ENCODE data around the gene SNIP1. TPM values are rescaled to one million over a fixed set of nuclear protein-coding genes. Genes with fewer than 3 reads are reported as not detected.
A peak's percentile ranks its signal among the peaks of the same experiment; 100 is the strongest.

SNIP1 gene
- total RNA-seq, 2 donors from 2014 or later: 20.2 TPM

DNA sequence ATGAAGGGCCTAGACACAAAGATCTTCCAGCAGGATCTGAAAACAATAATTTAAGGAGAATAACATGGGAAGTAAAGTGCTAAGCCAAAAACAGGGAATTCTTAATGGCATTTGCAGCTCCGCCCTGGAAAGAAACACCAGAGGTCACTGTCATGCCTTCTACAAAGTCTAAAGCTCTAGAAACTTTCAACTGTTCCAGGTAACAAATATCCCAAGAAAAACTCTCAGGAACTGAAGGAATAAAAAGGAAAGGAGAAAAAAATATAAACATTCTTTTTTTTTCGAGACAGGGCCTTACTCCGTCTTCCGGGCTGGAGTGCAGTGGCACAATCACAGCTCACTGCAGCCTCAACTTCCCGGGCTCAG lies 66.5 kb downstream of the SNIP1 start:
- Histone ChIP-seq H3K27me3 (ENCODE audit: control insufficient read depth, insufficient read depth, low read length, poor library complexity, severe bottlenecking) (no peaks in the 10 kb centered on the region), H3K4me1 (ENCODE audit: control insufficient read depth, insufficient read depth, low read length) (no peaks in the 10 kb centered on the region), H3K4me3 (ENCODE audit: low read length) (no peak overlapping the region), H3K9ac (ENCODE audit: extremely low read depth, low read length, poor library complexity, severe bottlenecking) (no peak overlapping the region), H3K9me3 (ENCODE audit: control insufficient read depth, low read length) (no peaks in the 10 kb centered on the region), H3K36me3 (ENCODE audit: control insufficient read depth, insufficient read depth, low read length) (peaks cover 24% of the 10 kb centered on the region), H3K27ac (ENCODE audit: low read depth, low read length) (no peak overlapping the region)
- peak; percentile 19 for TF ChIP-seq CTCF (conservative IDR thresholded peaks at IDR 0.05)
- H3K27me3 Mint-ChIP-seq (ENCODE audit: insufficient read depth): no peaks in the 10 kb centered on the region
- H3K36me3 Mint-ChIP-seq (ENCODE audit: low read depth): peaks cover 14% of the 10 kb centered on the region
- H3K27ac Mint-ChIP-seq: no peak overlapping the region
- H3K9me3 Mint-ChIP-seq: no peaks in the 10 kb centered on the region
- no peaks in the 10 kb centered on the region for H3K4me1 Mint-ChIP-seq
- 87% methylated on average over 5 of the region's 5 CpGs; no CpG with 5 or more reads in 1 of the 2 experiments for WGBS, 2 experiments (ENCODE audit: insufficient coverage in 1 of 2, insufficient read length in 1 of 2)
- H3K4me3 Mint-ChIP-seq: no peak overlapping the region
- no peak for DNase-seq

GRCh38 chr1:37486680-37487618 lies 67.1 kb downstream of the SNIP1 start:
- Mint-ChIP-seq H3K4me3 (no peak overlapping the region), H3K36me3 (ENCODE audit: low read depth) (peaks cover 18% of the 10 kb centered on the region), H3K27ac (no peak overlapping the region), H3K27me3 (ENCODE audit: insufficient read depth) (no peaks in the 10 kb centered on the region), H3K4me1 (no peaks in the 10 kb centered on the region), H3K9me3 (no peaks in the 10 kb centered on the region)
- DNase-seq: peak; percentile 94
- Histone ChIP-seq H3K4me3 (ENCODE audit: low read length) (no peak overlapping the region), H3K27ac (ENCODE audit: low read depth, low read length) (no peak overlapping the region), H3K36me3 (ENCODE audit: control insufficient read depth, insufficient read depth, low read length) (peaks cover 21% of the 10 kb centered on the region), H3K9ac (ENCODE audit: extremely low read depth, low read length, poor library complexity, severe bottlenecking) (no peak overlapping the region), H3K4me1 (ENCODE audit: control insufficient read depth, insufficient read depth, low read length) (no peaks in the 10 kb centered on the region), H3K27me3 (ENCODE audit: control insufficient read depth, insufficient read depth, low read length, poor library complexity, severe bottlenecking) (no peaks in the 10 kb centered on the region), H3K9me3 (ENCODE audit: control insufficient read depth, low read length) (no peaks in the 10 kb centered on the region)
- TF ChIP-seq CTCF (conservative IDR thresholded peaks at IDR 0.05): peak; percentile 98
- WGBS, 2 experiments (ENCODE audit: insufficient coverage in 1 of 2, insufficient read length in 1 of 2): 0 to 20% methylated on average over 1 to 7 of the region's 10 CpGs

GRCh38 chr1:37485902-37486679 lies 68.0 kb downstream of the SNIP1 start:
- H3K9me3 ChIP-seq (ENCODE audit: control insufficient read depth, low read length): no peaks in the 10 kb centered on the region
- peaks cover 22% of the 10 kb centered on the region for H3K36me3 Mint-ChIP-seq (ENCODE audit: low read depth)
- H3K36me3 ChIP-seq (ENCODE audit: control insufficient read depth, insufficient read depth, low read length): peaks cover 24% of the 10 kb centered on the region
- no peak overlapping the region for H3K9ac ChIP-seq (ENCODE audit: extremely low read depth, low read length, poor library complexity, severe bottlenecking)
- no peak overlapping the region for H3K27ac ChIP-seq (ENCODE audit: low read depth, low read length)
- no peaks in the 10 kb centered on the region for H3K4me1 Mint-ChIP-seq
- H3K4me3 Mint-ChIP-seq: no peak overlapping the region
- no peak for TF ChIP-seq CTCF (conservative IDR thresholded peaks at IDR 0.05)
- no peaks in the 10 kb centered on the region for H3K27me3 ChIP-seq (ENCODE audit: control insufficient read depth, insufficient read depth, low read length, poor library complexity, severe bottlenecking)
- no peak overlapping the region for H3K4me3 ChIP-seq (ENCODE audit: low read length)
- DNase-seq: no peak
- no peak overlapping the region for H3K27ac Mint-ChIP-seq
- no peaks in the 10 kb centered on the region for H3K4me1 ChIP-seq (ENCODE audit: control insufficient read depth, insufficient read depth, low read length)
- H3K27me3 Mint-ChIP-seq (ENCODE audit: insufficient read depth): no peaks in the 10 kb centered on the region
- no peaks in the 10 kb centered on the region for H3K9me3 Mint-ChIP-seq
- 87 to 100% methylated on average over 1 to 5 of the region's 6 CpGs for WGBS, 2 experiments (ENCODE audit: insufficient coverage in 1 of 2, insufficient read length in 1 of 2)

Small RNA genes within 50 kb of the gene (microRNA-seq; reads per million reads assigned to microRNA genes)
- gene MIR5581 (ENCODE audit: borderline microRNAs expressed): not detected

Other genes with a start within 250 kb of the SNIP1 start
- 1 to 10 TPM; 5.5 to 5.8 TPM for gene ZC3H12A, start 79.7 kb downstream of the SNIP1 start, total RNA-seq
- gene MEAF6, start 39.5 kb downstream of the SNIP1 start, total RNA-seq: 10 to 100 TPM; 50.4 to 51.7 TPM
- gene DNALI1, start 2.6 kb upstream of the SNIP1 start, total RNA-seq: 10 to 100 TPM; 31.5 to 39.5 TPM
- gene GNL2, start 41.6 kb upstream of the SNIP1 start, total RNA-seq: 10 to 100 TPM; 70.7 to 80.9 TPM
- gene RSPO1, start 80.6 kb upstream of the SNIP1 start, total RNA-seq: not detected
- gene CDCA8, start 138.2 kb upstream of the SNIP1 start, total RNA-seq: 10 to 100 TPM; 27.7 to 49.7 TPM
- under 1 TPM in 1 of 2 donors, not detected in 1; 0.42 TPM for gene EPHA10, start 210.8 kb upstream of the SNIP1 start, total RNA-seq
- 1 to 10 TPM; 7.0 to 9.6 TPM for gene MANEAL, start 239.6 kb upstream of the SNIP1 start, total RNA-seq